Right atrium auricular region (tissue), 2 donors: Measurements from ENCODE around the gene FOXP1. TPM values are rescaled to one million over a fixed set of nuclear protein-coding genes. Genes with fewer than 3 reads are reported as not detected.

Experiments used
- DNase-seq: peaks from one replicate; pipeline ENCODE4 v3.0.0-alpha.2; 2019; ENCODE audit warnings: low spot score
- H3K27ac ChIP-seq, 2 donors: fragments of 200-600 bp; sonication (generic); 1 replicate in 1 of 2; 2 replicates in 1 of 2; pipeline ENCODE4 v1.5.1; 2016 to 2019
- H3K27me3 ChIP-seq, 2 donors: fragments of 200-600 bp; sonication (generic); one replicate each; pipeline versions ENCODE4 v1.5.1 to v1.6.0; 2017 to 2019
- H3K36me3 ChIP-seq: fragments of 200-600 bp; sonication (generic); one replicate; pipeline ENCODE4 v1.5.1; 2016
- H3K4me1 ChIP-seq, 2 donors: fragments of 200-600 bp; sonication (generic); one replicate each; pipeline versions ENCODE4 v1.5.1 to v1.6.0; 2017 to 2019
- H3K4me3 ChIP-seq, 2 donors: fragments of 200-600 bp; sonication (generic); 1 replicate in 1 of 2; 2 replicates in 1 of 2; pipeline ENCODE4 v1.5.1; 2017 to 2019; ENCODE audit warnings: mild to moderate bottlenecking in 1 of 2, moderate library complexity in 1 of 2
- H3K9me3 ChIP-seq, 2 donors: fragments of 200-600 bp; sonication (generic); one replicate each; pipeline ENCODE4 v1.5.1; 2019
- CTCF ChIP-seq, 2 donors: fragments of 200-600 bp; sonication (generic); IDR thresholded peaks; one replicate each; pipeline ENCODE4 v1.5.1; 2019; ENCODE audit warnings: antibody characterized with exemption in 2 of 2
- total RNA-seq, 2 donors: library from RNA; depleted of rRNA; stranded (reverse); fragments of >200 nt; gene quantifications; one replicate each; pipeline ENCODE4 v1.1.0, GENCODE V29; 2016

Gene FOXP1
- total RNA-seq, 2 donors from 2014 or later = 39.2 to 59.0 TPM

- Histone ChIP-seq H3K27ac (no peak overlapping the region), H3K36me3 (no peaks in the 10 kb centered on the region), H3K9me3 (no peaks in the 10 kb centered on the region), H3K4me1 (peaks cover 0 to 8% of the 10 kb centered on the region in 2 donors), H3K4me3 (no peak overlapping the region), H3K27me3 (no peaks in the 10 kb centered on the region)
- TF ChIP-seq CTCF (IDR thresholded peaks at IDR 0.05) = no peak
- DNase-seq = no peak
Observed at GRCh38 chr3:71566776-71567175, 16.8 kb downstream of the FOXP1 start.

- no peak for DNase-seq
- H3K9me3 ChIP-seq = no peaks in the 10 kb centered on the region
- H3K4me1 ChIP-seq = peaks cover 0 to 8% of the 10 kb centered on the region in 2 donors
- no peak overlapping the region for H3K4me3 ChIP-seq
- H3K27me3 ChIP-seq = no peaks in the 10 kb centered on the region
- H3K27ac ChIP-seq = no peak overlapping the region
- no peaks in the 10 kb centered on the region for H3K36me3 ChIP-seq
- TF ChIP-seq CTCF (IDR thresholded peaks at IDR 0.05) = no peak
Observed at GRCh38 chr3:71565976-71566375, 17.6 kb downstream of the FOXP1 start.

- Histone ChIP-seq H3K27me3 (no peaks in the 10 kb centered on the region), H3K27ac (no peak overlapping the region), H3K36me3 (no peaks in the 10 kb centered on the region), H3K4me3 (no peak overlapping the region), H3K4me1 (peaks cover 0 to 1% of the 10 kb centered on the region in 2 donors), H3K9me3 (no peaks in the 10 kb centered on the region)
- no peak for TF ChIP-seq CTCF (IDR thresholded peaks at IDR 0.05)
- no peak for DNase-seq
Observed at GRCh38 chr3:71565316-71565715, 18.2 kb downstream of the FOXP1 start.

GRCh38 chr3:71564361-71564760, 19.2 kb downstream of the FOXP1 start:
- no peaks in the 10 kb centered on the region for H3K4me1 ChIP-seq
- H3K27me3 ChIP-seq = no peaks in the 10 kb centered on the region
- H3K27ac ChIP-seq = no peak overlapping the region
- no peak for TF ChIP-seq CTCF (IDR thresholded peaks at IDR 0.05)
- no peaks in the 10 kb centered on the region for H3K36me3 ChIP-seq
- no peaks in the 10 kb centered on the region for H3K9me3 ChIP-seq
- H3K4me3 ChIP-seq = no peak overlapping the region
- DNase-seq = no peak

GRCh38 chr3:71563827-71564226, 19.7 kb downstream of the FOXP1 start:
- Histone ChIP-seq H3K9me3 (no peaks in the 10 kb centered on the region), H3K36me3 (no peaks in the 10 kb centered on the region), H3K4me3 (no peak overlapping the region), H3K27ac (no peak overlapping the region), H3K4me1 (no peaks in the 10 kb centered on the region), H3K27me3 (no peaks in the 10 kb centered on the region)
- no peak for DNase-seq
- TF ChIP-seq CTCF (IDR thresholded peaks at IDR 0.05) = no peak

- no peaks in the 10 kb centered on the region for H3K9me3 ChIP-seq
- no peak for DNase-seq
- no peaks in the 10 kb centered on the region for H3K27me3 ChIP-seq
- TF ChIP-seq CTCF (IDR thresholded peaks at IDR 0.05) = no peak
- no peaks in the 10 kb centered on the region for H3K36me3 ChIP-seq
- no peak overlapping the region for H3K27ac ChIP-seq
- H3K4me3 ChIP-seq = no peak overlapping the region
- H3K4me1 ChIP-seq = no peaks in the 10 kb centered on the region
Observed at GRCh38 chr3:71562938-71563337, 20.6 kb downstream of the FOXP1 start.
